ENCODE data around the gene RNU6-1. TPM values are rescaled to one million over a fixed set of nuclear protein-coding genes. Genes with fewer than 3 reads are reported as not detected.

The RNU6-1 gene
- total RNA-seq, 4 donors from 2014 or later: not detected

DNA sequence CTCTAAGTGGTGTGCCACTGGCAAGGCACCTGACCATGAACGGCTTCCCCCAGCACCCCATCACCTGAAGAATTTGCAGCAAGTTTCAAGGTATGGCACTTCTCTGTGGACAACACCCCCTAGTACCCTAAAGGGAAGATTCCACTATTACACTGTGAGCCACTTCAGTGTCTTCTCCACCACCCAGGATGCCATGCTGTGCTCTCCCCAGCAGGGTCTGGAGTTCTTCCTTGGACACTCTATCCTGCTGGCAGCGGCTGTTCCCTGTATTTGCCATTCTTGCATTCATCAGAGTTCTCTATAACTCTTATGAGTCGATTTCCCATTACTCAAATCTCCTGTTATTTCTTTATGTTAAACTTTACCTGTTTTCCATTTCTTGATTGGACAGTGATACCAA, 33.9 kb upstream of the RNU6-1 start:
- intact Hi-C loops (cut with DNase I; ENCODE audit: low total_unique reads): no loop called here
- 91 to 96% methylated on average over 2 to 3 of the region's 3 CpGs for WGBS, 2 donors
- no peak overlapping the region for H3K4me3 ChIP-seq (ENCODE audit: low read depth, poor library complexity, severe bottlenecking)
- no peak for TF ChIP-seq POLR2A (IDR thresholded peaks at IDR 0.05)
- TF ChIP-seq, protein P1, sequence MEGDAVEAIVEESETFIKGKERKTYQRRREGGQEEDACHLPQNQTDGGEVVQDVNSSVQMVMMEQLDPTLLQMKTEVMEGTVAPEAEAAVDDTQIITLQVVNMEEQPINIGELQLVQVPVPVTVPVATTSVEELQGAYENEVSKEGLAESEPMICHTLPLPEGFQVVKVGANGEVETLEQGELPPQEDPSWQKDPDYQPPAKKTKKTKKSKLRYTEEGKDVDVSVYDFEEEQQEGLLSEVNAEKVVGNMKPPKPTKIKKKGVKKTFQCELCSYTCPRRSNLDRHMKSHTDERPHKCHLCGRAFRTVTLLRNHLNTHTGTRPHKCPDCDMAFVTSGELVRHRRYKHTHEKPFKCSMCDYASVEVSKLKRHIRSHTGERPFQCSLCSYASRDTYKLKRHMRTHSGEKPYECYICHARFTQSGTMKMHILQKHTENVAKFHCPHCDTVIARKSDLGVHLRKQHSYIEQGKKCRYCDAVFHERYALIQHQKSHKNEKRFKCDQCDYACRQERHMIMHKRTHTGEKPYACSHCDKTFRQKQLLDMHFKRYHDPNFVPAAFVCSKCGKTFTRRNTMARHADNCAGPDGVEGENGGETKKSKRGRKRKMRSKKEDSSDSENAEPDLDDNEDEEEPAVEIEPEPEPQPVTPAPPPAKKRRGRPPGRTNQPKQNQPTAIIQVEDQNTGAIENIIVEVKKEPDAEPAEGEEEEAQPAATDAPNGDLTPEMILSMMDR (IDR thresholded peaks at IDR 0.05): no peak
- peak in 1 of 2 donors; percentile 40 for DNase-seq (ENCODE audit: low spot score in 2 of 2)

DNA sequence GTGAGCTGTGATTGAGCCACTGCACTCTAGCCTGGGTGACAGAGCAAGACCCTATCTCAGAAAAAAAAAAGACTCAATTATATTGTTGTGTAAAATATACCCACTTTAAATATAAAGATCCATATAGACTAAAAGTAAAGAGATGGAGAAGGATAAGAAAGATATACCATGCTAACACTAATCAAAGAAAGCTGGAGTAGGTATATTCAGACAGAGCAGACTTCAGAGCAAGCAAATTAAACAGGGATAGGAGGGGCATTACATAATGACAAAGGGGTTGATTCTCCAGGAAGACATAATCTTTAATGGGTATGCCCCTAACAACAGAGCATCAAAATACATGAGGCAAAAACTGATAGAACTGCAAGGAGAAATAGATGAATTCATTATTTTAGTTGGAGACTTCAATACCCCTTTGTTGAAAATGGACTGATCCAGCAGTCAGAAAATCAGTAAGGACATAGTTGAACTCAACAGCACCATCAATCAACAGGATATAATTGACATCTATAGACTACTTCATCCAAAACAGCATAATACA, 31.1 kb upstream of the RNU6-1 start:
- no peak for DNase-seq (ENCODE audit: low spot score in 2 of 2)
- H3K4me3 ChIP-seq (ENCODE audit: low read depth, poor library complexity, severe bottlenecking): no peak overlapping the region
- intact Hi-C loops (cut with DNase I; ENCODE audit: low total_unique reads): no loop called here
- TF ChIP-seq, protein P1 (IDR thresholded peaks at IDR 0.05): no peak
- no peak for TF ChIP-seq POLR2A (IDR thresholded peaks at IDR 0.05)

DNA sequence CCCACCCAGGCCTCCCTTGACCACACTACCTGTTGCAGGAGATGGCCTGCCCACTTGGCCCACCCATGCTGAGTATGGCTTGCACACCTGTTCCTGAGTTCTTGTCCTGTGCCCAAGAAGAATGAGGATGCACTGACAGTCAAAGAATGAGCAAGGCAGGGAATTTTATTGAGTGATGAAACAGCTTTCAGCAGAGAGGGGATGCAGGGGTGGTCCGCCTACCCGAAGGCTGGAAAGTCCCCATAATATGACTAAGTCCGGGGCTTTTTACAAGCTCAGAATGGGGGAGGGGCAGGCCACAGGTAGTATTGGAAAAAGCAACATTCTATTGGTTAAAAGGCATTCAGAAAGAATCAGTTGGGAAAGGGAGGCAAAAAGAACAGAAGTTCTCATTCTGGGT, 29.9 kb upstream of the RNU6-1 start:
- intact Hi-C loops (cut with DNase I; ENCODE audit: low total_unique reads): no loop called here
- no peak for TF ChIP-seq POLR2A (IDR thresholded peaks at IDR 0.05)
- TF ChIP-seq, protein P1 (IDR thresholded peaks at IDR 0.05): no peak

DNA sequence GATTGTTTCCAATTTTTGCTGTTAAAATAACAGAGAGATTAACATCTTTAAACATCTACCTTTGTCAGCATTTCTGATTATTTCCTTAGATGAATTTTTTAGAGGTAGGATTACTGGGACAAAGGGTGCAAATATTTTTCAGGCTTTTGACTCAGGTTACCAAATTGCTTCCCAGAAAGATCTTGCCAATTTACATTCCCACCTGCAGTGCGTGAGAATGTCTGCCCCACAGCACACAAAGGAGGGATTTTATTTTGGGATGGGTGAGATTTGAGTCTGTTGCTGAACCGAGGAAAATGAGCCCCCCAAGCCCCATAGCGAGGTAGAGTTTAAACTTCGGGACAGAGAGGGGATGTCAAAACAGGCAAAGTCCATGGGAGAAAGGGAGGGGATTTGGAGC, 25.9 kb upstream of the RNU6-1 start:
- whole genome bisulfite sequencing, 2 donors: 87 to 88% methylated on average over 4 of the region's 4 CpGs
- no peak overlapping the region for H3K4me3 ChIP-seq (ENCODE audit: low read depth, poor library complexity, severe bottlenecking)
- intact Hi-C loops (cut with DNase I; ENCODE audit: low total_unique reads): no loop called here
- no peak for TF ChIP-seq POLR2A (IDR thresholded peaks at IDR 0.05)
- TF ChIP-seq, protein P1 (IDR thresholded peaks at IDR 0.05): no peak
- peak in 1 of 2 donors; percentile 43 for DNase-seq (ENCODE audit: low spot score in 2 of 2)

More for the DNA sequence above, 29.9 kb upstream of the RNU6-1 start:
- H3K4me3 ChIP-seq (ENCODE audit: low read depth, poor library complexity, severe bottlenecking): no peak overlapping the region
- peak in 1 of 2 donors; percentile 68 for DNase-seq (ENCODE audit: low spot score in 2 of 2)
- WGBS, 2 donors: 87 to 94% methylated on average over 3 of the region's 3 CpGs

DNA sequence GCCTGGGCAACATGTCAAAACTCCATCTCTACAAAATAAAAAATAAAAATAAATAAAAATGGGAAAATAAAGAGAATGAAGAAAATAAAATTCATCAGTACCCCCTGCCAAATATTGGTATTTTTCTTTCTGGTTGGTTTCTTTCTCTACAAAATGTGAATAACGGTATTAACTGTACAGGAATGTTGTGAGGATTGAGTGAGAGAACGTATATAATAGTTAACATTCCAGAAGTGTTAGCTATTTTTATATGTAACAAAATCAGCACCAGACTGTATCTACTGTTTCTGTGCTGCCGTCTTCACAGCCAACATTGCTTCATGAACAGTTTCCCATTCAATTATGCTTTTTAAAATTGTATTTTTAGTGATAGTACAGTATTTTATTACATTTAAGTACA, 25.5 kb upstream of the RNU6-1 start:
- no peak for TF ChIP-seq POLR2A (IDR thresholded peaks at IDR 0.05)
- TF ChIP-seq, protein P1 (IDR thresholded peaks at IDR 0.05): no peak
- no peak for DNase-seq (ENCODE audit: low spot score in 2 of 2)
- 63 to 70% methylated on average over 3 of the region's 3 CpGs for WGBS, 2 donors
- no peak overlapping the region for H3K4me3 ChIP-seq (ENCODE audit: low read depth, poor library complexity, severe bottlenecking)
- intact Hi-C loops (cut with DNase I; ENCODE audit: low total_unique reads): no loop called here

DNA sequence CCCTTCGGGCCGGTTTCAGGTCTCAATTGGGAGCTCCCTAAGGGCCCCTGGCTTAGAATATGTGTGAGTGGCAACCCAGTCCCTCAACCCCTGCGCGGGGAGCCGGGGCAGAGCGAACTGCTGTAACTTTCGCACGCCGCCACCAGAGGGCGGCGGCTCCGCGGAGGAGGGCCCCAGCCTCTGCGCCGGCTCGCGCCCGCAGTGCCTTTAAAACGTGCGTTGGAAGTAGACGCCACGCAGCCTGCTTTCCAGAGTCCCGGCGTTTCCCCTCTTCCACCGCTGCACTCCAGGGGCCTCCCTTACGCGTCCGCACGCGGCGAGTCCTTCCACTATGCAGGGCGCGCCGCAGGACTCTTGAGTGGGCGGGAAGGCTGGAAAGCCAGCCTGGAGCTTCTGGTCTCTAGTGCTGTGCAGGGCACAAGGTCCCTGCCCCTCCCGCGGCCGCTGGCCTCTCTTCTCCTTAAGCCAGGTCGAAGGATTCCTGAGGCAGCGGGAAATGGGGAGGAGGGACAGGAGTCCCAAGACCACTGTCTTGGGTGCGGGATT, 23.7 kb upstream of the RNU6-1 start:
- WGBS, 2 donors: 3% methylated on average over 32 to 37 of the region's 41 CpGs
- intact Hi-C loops (cut with DNase I; ENCODE audit: low total_unique reads): loop anchor here (5.0 kb wide), 1 partner anchor 294 kb away; no protein-coding TSS in a partner anchor
- peak overlapping the region; percentile 4 for H3K4me3 ChIP-seq (ENCODE audit: low read depth, poor library complexity, severe bottlenecking)
- peak; percentile 42 to 94 for DNase-seq (ENCODE audit: low spot score in 2 of 2)
- no peak for TF ChIP-seq POLR2A (IDR thresholded peaks at IDR 0.05)
- TF ChIP-seq, protein P1 (IDR thresholded peaks at IDR 0.05): peak in 1 of 3 donors; percentile 87
